ENCODE measurements around the gene TRMT61A.

TRMT61A gene

DNA sequence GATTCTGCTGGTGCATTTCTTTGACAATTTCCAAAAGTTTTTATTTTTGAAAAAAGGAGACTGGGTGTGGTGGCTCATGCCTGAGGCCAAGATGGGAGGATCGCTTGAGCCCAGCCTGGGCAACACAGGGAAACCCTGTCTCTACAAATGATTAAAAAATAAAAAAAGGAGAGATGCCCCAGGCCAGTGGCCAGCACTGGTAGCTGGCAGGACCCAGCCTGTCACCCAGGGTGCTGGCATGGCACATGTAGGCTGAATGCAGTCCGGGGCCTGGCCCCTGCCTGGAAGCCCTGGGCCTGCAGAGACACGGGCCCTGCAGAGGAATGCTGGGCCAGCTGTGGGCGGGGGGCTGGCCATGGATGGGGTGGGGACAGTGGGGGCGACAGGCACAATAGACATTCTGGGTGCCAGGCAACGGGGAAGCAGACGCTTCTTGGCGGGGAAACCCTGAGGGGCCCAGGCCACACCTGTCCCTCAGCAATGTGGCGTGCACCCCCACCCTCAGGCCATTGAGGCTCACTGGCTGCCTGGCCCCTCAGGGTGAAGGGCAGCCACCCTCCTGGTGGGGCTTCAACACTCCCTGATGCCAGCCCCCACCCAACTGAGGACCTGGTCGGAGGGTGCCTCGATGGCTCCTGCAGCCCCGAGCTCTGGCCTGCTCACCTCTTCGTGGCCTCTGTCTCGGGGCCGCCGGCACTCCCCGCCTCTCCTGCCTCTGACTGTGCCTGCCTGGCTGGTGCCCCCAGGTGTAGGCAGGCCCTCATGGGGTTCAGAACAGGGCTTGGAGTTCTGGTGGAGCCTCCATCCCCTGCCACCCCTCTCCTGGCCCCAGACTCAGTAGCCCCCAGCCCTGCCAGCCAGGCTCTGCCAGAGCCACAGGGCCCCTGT is 12.1 kb downstream of the TRMT61A start:
- no peak for DNase-seq (ENCODE audit: low read depth)
- TF ChIP-seq, protein P1, sequence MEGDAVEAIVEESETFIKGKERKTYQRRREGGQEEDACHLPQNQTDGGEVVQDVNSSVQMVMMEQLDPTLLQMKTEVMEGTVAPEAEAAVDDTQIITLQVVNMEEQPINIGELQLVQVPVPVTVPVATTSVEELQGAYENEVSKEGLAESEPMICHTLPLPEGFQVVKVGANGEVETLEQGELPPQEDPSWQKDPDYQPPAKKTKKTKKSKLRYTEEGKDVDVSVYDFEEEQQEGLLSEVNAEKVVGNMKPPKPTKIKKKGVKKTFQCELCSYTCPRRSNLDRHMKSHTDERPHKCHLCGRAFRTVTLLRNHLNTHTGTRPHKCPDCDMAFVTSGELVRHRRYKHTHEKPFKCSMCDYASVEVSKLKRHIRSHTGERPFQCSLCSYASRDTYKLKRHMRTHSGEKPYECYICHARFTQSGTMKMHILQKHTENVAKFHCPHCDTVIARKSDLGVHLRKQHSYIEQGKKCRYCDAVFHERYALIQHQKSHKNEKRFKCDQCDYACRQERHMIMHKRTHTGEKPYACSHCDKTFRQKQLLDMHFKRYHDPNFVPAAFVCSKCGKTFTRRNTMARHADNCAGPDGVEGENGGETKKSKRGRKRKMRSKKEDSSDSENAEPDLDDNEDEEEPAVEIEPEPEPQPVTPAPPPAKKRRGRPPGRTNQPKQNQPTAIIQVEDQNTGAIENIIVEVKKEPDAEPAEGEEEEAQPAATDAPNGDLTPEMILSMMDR (IDR thresholded peaks at IDR 0.05; ENCODE audit: control insufficient read depth, insufficient read depth, low read depth, low read length, missing control alignments) = no peak
- no peak overlapping the region for H3K4me3 ChIP-seq (ENCODE audit: control insufficient read depth, low read depth, low read length)

DNA sequence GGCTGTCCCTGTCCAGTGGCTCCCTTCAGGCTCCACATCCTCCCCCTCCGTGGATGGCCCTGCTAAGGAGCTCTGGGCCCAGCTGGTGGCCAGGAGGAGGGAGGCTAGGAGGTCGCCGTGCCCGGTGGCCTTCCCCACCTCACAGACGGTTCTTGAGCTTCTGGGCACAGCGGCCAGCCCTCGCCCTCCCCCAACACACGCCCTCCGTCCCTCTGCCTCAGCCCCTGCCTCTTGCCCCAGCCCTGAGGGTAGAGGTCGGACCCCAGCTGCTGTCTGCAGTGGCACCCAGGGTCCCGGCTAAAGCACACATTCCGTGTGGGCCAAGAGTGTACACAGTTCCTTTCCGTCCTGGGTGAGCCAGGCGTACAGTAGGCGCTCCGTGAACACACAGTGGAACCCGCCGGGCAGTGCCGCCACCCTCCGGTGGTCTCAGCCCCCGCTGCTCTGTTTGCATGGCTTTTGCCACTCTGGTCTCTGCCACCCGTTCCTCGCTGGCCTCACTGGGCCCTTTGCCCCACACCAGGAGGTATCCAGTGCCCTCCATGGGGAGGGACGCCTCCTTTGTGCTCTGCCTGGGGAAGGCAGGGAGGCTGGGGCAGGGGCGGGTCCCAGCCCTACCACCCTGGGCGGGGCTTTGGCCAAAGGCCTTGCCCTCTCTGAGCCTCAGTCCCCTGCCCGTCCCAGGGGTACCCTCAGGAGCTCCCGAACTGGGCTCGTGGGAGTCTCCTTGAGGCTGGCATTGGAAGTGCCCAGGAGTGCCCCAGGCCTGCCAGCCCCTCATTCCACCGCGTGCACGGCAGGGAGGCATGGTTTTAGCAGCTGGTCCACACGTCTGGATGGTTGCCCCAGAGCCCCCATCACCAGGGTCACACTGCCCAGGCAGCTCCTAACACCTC is 13.0 kb downstream of the TRMT61A start:
- DNase-seq (ENCODE audit: low read depth) = no peak
- TF ChIP-seq, protein P1 (IDR thresholded peaks at IDR 0.05; ENCODE audit: control insufficient read depth, insufficient read depth, low read depth, low read length, missing control alignments) = no peak
- no peak overlapping the region for H3K4me3 ChIP-seq (ENCODE audit: control insufficient read depth, low read depth, low read length)

DNA sequence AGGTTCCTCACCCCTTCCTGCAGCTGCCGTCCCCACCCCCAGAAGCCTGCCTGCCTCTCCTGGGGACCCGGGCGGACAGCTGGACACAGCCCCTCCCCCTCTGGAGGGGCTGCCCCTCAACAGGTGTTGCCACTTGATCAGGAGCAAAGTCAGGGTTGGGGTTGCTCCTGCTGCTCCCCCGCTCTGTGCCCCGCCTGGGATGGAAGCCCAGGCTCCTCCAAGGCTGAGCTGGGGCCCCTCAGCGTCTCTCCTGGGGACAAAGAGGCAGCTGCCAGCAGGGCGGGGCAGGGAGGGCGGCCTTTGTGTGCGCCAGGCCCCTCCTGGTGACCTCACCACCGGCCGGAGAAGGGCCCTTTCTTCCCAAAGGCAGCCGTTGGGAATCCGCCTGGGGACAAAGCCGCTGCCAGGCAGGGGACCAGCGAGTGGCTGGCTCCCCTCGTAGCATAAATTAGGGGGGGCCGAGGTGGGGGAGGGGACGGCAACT is 13.7 kb downstream of the TRMT61A start:
- DNase-seq (ENCODE audit: low read depth) = no peak
- no peak overlapping the region for H3K4me3 ChIP-seq (ENCODE audit: control insufficient read depth, low read depth, low read length)
- TF ChIP-seq, protein P1 (IDR thresholded peaks at IDR 0.05; ENCODE audit: control insufficient read depth, insufficient read depth, low read depth, low read length, missing control alignments) = no peak

DNA sequence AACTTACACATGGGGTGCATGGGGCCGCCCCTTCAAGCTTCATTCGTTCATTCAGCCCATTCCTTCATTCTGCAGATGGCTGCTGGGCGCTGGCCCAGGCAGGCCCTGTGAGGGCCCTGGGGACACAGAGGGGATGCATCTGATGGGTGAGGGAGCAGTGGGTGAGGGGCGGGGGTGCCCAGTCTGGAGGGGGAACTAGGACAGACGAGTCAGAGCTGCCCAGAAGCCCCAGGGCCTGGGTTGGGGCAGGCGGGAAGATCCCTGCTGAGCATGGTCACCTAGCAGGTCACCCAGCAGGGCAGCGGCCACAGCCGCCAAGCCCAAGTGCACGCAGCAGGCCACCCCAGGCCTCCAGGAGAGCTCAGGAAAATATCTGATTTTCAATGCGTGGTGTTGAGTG is 14.1 kb downstream of the TRMT61A start:
- no peak for DNase-seq (ENCODE audit: low read depth)
- TF ChIP-seq, protein P1 (IDR thresholded peaks at IDR 0.05; ENCODE audit: control insufficient read depth, insufficient read depth, low read depth, low read length, missing control alignments) = no peak
- no peak overlapping the region for H3K4me3 ChIP-seq (ENCODE audit: control insufficient read depth, low read depth, low read length)

DNA sequence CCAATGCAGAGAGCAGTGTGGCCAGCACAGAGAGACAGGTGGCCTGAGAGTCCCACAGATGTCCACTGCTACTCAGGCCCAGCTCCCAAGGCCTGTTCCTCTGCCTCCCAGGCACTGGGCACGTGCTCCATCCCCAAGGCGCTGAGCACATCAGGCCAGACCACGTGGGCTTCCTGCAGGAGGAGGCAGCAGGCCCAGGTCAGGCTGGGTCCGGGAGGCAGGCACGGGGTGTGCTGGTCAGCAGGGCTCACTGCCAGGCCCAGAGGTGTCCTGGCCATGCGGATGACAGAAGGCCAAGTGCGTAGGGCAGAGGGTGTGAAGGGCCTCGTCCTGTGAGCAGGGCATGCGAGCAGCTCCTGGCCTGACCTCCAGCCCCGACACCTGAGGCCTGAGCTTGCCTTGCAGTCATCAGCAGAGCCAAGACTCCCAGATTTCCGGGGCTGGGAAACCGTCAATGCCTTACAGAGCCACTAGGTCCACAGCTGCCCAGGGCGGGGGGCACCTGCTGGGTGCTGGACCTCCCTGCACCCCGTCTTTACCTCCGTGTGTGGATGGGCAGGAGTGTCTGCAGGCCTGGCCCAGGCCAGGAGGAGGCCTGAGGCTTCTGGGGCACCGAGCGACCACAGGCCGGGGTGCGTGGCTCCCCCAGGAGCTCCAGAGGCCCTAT is 14.9 kb downstream of the TRMT61A start:
- TF ChIP-seq, protein P1 (IDR thresholded peaks at IDR 0.05; ENCODE audit: control insufficient read depth, insufficient read depth, low read depth, low read length, missing control alignments) = no peak
- H3K4me3 ChIP-seq (ENCODE audit: control insufficient read depth, low read depth, low read length) = no peak overlapping the region
- no peak for DNase-seq (ENCODE audit: low read depth)
